Lung (tissue), 12 donors: ENCODE data around the gene DIS3L2. TPM values are rescaled to one million over a fixed set of nuclear protein-coding genes. Genes with fewer than 3 reads are reported as not detected.

Source experiments
- ATAC-seq: fragments of 200-7000 bp; cut with Tn5 transposase; one replicate; pipeline ENCODE4 v1.9.1; 2020; ENCODE audit warnings: moderate number of reproducible peaks; ENCODE audit not compliant: insufficient read depth, low FRiP score
- DNase-seq, 3 donors: peaks; one replicate each; pipeline ENCODE4 v3.0.0-alpha.2; 2013 to 2017
- H3K27ac ChIP-seq, 2 donors: one replicate each; pipeline ENCODE4 v1.5.1; 2013; ENCODE audit warnings: mild to moderate bottlenecking in 2 of 2, moderate library complexity in 2 of 2, control low read depth in 1 of 2, inconsistent platforms in 1 of 2, low read depth in 1 of 2, low read length in 1 of 2
- H3K27me3 ChIP-seq, 3 donors: one replicate each; pipeline ENCODE4 v1.5.1; 2013; ENCODE audit warnings: low read length in 2 of 3; ENCODE audit not compliant: control insufficient read depth in 3 of 3, insufficient read depth in 3 of 3
- H3K36me3 ChIP-seq, 4 donors: one replicate each; pipeline ENCODE4 v1.5.1; 2013; ENCODE audit warnings: low read length in 4 of 4, mild to moderate bottlenecking in 1 of 4, moderate library complexity in 1 of 4; ENCODE audit not compliant: control insufficient read depth in 4 of 4, insufficient read depth in 4 of 4
- H3K4me1 ChIP-seq, 5 donors: one replicate each; pipeline ENCODE4 v1.5.1; 2013; ENCODE audit warnings: low read length in 5 of 5, mild to moderate bottlenecking in 2 of 5, moderate library complexity in 1 of 5; ENCODE audit not compliant: control insufficient read depth in 5 of 5, insufficient read depth in 5 of 5
- H3K4me3 ChIP-seq: one replicate; pipeline ENCODE4 v1.5.1; 2013; ENCODE audit warnings: mild to moderate bottlenecking, control low read depth, moderate library complexity
- H3K9ac ChIP-seq, 2 donors: one replicate each; pipeline ENCODE4 v1.5.1; 2013; ENCODE audit warnings: low read length in 2 of 2, control low read depth in 1 of 2; ENCODE audit not compliant: insufficient read depth in 1 of 2
- H3K9me3 ChIP-seq, 4 donors: one replicate each; pipeline ENCODE4 v1.5.1; 2013; ENCODE audit warnings: low read length in 3 of 4, mild to moderate bottlenecking in 1 of 4, moderate library complexity in 1 of 4; ENCODE audit not compliant: control insufficient read depth in 4 of 4, insufficient read depth in 3 of 4
- CTCF ChIP-seq: IDR thresholded peaks from 2 replicates; pipeline ENCODE4 v1.5.1; 2012; ENCODE audit warnings: mild to moderate bottlenecking; ENCODE audit errors: control extremely low read depth, extremely low read depth
- WGBS, 2 donors: extraction: QIAGEN DNeasy Blood & Tissue Kit; methylation state at CpG; one replicate each; pipeline ENCODE4 v1.1.7; 2013; 5-methylcytosine and 5-hydroxymethylcytosine counted together
- polyA plus RNA-seq, 2 donors: library from polyadenylated mRNA; stranded (reverse); fragments of 200-250 nt; gene quantifications; one replicate each; pipeline ENCODE4 v1.2.1, GENCODE V29; 2013
- total RNA-seq, 2 donors: library from RNA; depleted of rRNA in 1 of 2; stranded (reverse); fragments of >200 nt in 1 of 2; gene quantifications; one replicate each; pipeline ENCODE4 v1.2.1, GENCODE V29; 2014 to 2021
- donor health status: control.
- donor health status: control.
- donor health status: Bipolar disorder and iron deficiency.
- donor health status: healthy.
- donor health status: DM: yes; HTN: yes; CAD: no.

DIS3L2 gene
- total and polyA plus RNA-seq, 4 donors = 12.7 to 41.0 (median 31.1) TPM

GRCh38 chr2:232043966-232044365, 82.5 kb downstream of the DIS3L2 start:
- Histone ChIP-seq H3K27ac (no peak overlapping the region), H3K9me3 (no peaks in the 10 kb centered on the region), H3K4me1 (peaks cover 0 to 2% (median 0%) of the 10 kb centered on the region in 5 donors), H3K9ac (no peak overlapping the region), H3K4me3 (no peak overlapping the region), H3K27me3 (no peaks in the 10 kb centered on the region), H3K36me3 (no peaks in the 10 kb centered on the region)
- no peak for ATAC-seq
- no peak for DNase-seq
- no peak for TF ChIP-seq CTCF

GRCh38 chr2:232049350-232049749, 87.8 kb downstream of the DIS3L2 start:
- H3K4me3 ChIP-seq = no peak overlapping the region
- DNase-seq = no peak
- peaks cover 0 to 2% (median 0%) of the 10 kb centered on the region in 4 donors for H3K36me3 ChIP-seq
- H3K27ac ChIP-seq = no peak overlapping the region
- H3K27me3 ChIP-seq = no peaks in the 10 kb centered on the region
- H3K9ac ChIP-seq = no peak overlapping the region
- TF ChIP-seq CTCF = no peak
- 91 to 94% methylated on average over 4 of the region's 4 CpGs for WGBS, 2 donors
- peaks cover 0 to 2% (median 0%) of the 10 kb centered on the region in 5 donors for H3K4me1 ChIP-seq
- no peaks in the 10 kb centered on the region for H3K9me3 ChIP-seq
- no peak for ATAC-seq

- no peaks in the 10 kb centered on the region for H3K4me1 ChIP-seq
- no peak for DNase-seq
- TF ChIP-seq CTCF = no peak
- no peaks in the 10 kb centered on the region for H3K9me3 ChIP-seq
- no peak overlapping the region for H3K27ac ChIP-seq
- no peak for ATAC-seq
- H3K36me3 ChIP-seq = peaks cover 0 to 2% (median 0%) of the 10 kb centered on the region in 4 donors
- H3K9ac ChIP-seq = no peak overlapping the region
- no peak overlapping the region for H3K4me3 ChIP-seq
- 87 to 93% methylated on average over 2 of the region's 2 CpGs for WGBS, 2 donors
- H3K27me3 ChIP-seq = no peaks in the 10 kb centered on the region
Measured at GRCh38 chr2:232052591-232052990, 91.1 kb downstream of the DIS3L2 start.

GRCh38 chr2:232053777-232054176, 92.3 kb downstream of the DIS3L2 start:
- ATAC-seq = no peak
- H3K27ac ChIP-seq = no peak overlapping the region

More at GRCh38 chr2:232053777-232054176, 92.3 kb downstream of the DIS3L2 start:
- no peaks in the 10 kb centered on the region for H3K9me3 ChIP-seq
- peaks cover 0 to 2% (median 0%) of the 10 kb centered on the region in 4 donors for H3K36me3 ChIP-seq
- no peak for DNase-seq
- no peak overlapping the region for H3K4me3 ChIP-seq
- 94 to 95% methylated on average over 2 of the region's 2 CpGs for WGBS, 2 donors
- H3K9ac ChIP-seq = no peak overlapping the region
- no peaks in the 10 kb centered on the region for H3K4me1 ChIP-seq
- no peak for TF ChIP-seq CTCF
- H3K27me3 ChIP-seq = no peaks in the 10 kb centered on the region
